RPMI7951 (cell line): ENCODE results near the gene BCO2. TPM values are rescaled to one million over a fixed set of nuclear protein-coding genes. Genes with fewer than 3 reads are reported as not detected.

Experiments
- DNase-seq: peaks from one replicate; pipeline ENCODE4 v3.0.0-alpha.2; 2012; ENCODE audit warnings: low read depth
- total RNA-seq: library from RNA; depleted of rRNA; stranded (reverse); fragments of >200 nt; shearing (Covaris generic); gene quantifications from 2 replicates; pipeline ENCODE4 v1.2.3, GENCODE V29; 2014; rRNA removed

Gene BCO2
- total RNA-seq, 1 experiment from 2014 or later = 0.24 TPM

DNA sequence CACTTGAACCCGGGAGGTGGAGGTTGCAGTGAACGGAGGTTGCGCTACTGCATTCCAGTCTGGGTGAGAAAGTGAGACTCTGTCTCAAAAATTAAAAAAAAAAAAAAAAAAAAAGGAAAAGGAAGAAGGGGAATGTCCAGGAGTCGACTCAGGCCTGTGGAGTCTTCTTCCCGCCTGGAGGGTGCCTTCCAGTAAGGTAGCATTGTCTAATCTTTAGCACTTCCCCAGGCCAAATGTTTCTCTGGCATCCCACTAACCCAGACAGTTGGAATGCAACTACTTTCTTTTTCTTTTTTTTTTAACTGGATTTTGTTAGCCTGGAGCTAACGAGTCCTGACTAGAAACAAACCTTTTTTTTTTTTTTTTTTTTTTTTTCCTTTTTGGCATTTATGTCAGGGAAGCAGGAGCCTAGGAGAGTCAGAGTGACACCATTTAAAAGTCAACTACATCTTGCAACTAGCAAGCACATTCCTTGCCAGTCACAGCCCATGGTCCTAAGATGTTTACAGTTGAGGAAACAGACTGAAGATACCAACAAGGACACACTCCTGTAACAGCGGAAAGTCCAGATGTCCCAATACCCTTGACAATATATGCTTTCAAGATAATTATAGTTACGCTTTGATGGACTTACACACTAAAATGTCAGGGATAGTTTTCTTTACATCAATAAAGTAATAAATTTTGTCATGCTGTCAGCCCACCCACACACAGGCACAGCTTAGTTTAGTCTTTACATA, 74.7 kb downstream of the BCO2 start:
- DNase-seq = peak; percentile 41

DNA sequence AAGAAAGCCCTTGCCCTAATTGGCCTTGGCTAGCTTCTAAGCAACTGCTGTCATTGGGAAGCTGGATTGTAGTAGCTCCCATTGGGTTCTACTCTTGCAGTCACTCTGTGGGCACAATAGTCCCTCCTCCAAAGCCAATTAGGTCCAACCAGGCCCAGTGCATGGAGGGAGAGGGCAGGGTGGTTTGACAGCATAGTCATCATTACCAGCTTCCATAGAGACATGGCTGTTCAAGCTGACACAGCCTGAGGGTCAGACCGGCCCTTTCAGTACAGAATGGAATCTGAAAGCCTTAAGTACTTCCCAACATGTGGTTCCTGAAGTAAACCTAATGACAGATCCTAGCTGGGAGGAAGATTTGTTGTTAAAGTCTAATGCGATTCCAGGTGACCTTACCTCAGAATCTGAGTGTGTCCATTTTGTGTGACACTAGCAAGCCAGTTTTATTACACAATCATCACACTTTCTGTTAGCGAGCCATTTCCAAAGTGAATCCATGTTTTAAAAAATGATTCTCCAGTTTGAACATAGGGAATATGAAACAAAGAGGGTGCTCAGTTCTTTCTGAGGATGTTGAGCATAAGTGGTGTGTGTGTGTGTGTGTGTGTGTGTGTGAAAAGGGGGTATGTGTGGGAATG, 78.4 kb downstream of the BCO2 start:
- peak; percentile 51 for DNase-seq

DNA sequence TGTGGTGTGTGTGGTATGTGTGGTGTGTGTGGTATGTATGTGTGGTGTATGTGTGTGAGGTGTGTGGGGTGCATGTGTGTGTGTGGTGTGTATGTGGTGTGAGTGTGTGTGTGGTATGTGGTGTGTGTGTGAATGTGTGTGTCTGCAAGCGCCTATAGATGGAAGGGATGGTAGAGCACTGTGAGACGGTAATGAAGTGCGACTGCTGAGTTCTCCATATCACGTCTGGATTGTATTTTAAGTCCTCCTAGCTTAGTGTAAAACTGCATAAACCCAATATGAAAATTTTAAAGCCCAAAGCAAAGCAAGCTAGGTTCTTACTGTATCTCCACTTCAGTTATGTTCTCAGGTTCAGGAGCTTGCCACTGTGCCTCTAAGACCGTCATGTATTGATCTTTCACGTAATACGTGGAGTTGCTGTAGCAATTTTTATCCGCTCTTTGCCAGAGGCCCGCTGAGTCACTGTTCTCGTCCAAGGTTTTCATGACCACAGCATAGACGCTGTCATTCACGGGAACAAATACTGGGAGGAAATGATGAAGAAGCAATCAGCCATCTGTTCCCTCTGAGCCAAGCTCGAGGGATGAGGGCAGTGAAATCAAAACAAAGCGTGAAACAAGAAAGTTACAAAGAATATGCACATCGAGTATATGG, 79.9 kb downstream of the BCO2 start:
- peak; percentile 84 for DNase-seq

DNA sequence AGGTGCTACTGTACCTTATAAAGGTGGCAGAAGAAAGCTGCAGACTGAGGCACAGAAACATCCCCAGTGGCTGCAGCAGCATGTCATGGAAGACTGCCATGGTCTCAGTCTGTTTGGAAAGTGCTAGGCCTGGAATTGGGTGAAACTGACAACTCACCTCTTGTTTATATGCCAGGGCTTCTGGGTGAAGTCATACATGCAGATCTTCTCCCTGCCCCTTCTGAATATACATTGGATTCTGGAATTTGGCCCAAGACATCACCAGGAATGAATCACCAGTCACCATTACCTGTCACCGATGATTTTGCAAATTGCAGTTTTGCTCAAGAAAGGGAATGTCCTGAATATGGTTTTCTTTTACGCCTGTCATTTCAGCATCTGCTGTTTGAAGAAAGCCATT, 85.2 kb downstream of the BCO2 start, which contains the start of gene PLET1:
TSS of gene PLET1 (minus strand) at position 371 of the 400 bp plus-strand sequence. CDS start at position 100, 271 bp downstream.
- no peak for DNase-seq

DNA sequence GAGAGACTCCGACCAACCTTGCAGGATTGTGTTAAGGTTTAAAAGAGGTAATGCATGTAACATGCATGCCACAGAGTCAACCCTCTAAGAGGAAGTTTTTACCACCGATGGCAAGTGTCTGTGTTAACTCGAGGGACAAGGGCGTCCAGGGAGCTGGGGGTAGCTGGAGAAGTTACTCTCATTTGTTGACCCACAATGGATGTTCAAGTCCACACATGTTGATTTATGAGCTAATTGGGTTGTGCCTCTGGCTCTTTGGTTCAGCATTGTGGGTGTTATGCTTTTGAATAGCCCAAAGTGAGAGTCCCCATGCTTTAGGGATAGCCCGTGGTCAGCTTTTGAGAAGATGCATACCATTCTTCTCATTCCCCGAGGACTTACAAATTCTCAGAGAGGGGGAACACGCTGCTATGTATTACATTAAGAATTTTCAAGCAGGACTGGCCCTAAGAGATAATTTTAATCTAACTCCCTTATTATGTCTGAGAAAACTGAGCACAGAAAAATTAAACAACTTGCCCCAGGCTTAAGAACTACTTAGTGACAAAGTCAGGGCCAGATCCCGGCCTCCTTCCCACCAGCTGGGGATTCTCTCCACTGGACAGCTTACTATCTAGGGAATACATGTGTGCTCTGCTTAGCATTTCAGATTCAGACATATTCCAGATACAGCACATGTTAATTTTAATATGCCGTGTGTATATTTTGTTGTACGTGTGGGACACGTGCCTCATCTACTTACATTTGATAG, 90.5 kb downstream of the BCO2 start:
- DNase-seq = no peak

DNA sequence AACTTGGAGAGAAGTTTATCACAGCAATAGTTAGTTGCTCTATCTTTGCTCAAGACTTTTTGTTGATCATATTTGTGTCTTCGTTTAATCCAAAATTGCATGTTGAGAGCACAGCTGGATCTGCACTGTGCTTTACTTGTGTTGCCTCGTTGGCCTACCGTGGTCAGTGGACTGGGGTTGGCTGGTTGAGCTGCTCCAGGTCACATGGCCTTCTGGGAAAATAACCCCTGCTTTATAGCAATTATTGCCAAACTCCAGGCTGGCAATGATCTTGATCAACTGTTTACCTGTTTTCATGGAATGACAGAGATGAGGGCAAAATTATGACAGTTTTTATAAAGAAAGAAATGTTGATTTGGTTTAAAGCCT, 91.1 kb downstream of the BCO2 start:
- DNase-seq = no peak

DNA sequence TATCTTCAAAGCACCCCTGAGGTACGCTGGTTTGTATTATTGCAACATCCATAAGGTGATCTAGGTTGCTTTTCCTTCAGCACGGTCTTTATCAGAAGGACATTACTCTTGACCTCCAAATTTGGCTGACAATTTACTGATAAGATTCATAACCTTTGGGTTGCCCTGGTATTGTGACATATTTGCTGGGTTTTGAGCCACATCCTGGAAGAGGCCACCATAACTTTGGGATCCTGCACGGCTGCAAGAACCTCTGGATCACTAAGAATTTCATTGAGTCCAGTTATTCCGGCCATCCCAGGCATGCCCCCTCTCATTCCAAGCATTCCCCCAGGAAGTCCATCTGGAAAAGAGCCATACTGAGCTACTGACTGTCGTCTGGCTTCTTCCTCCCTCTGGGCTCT, 91.9 kb downstream of the BCO2 start:
- no peak for DNase-seq

DNA sequence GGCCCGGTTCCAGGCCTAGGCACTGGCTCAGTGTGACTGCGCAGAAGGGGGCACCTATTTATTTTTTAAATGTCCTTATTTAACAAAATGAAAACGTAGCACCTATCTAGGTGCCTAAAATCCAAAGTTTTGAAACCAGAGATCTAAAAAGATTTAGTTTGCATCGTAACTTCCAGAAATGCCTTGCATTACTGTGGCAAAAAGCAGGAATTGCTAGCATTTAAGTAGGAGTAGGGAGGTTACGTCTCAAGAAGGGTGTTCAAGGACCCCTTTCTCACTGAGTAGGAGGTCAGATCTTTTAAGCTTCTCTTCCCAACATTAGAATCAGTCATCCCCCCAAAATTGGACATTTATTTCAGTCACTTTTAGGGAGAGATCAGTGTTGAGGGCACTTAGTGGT, 93.1 kb downstream of the BCO2 start:
- DNase-seq = no peak

Other genes starting within 250 kb of the BCO2 start
- 15.0 and 17.8 TPM in 2 replicates for gene DIXDC1, start 238.2 kb upstream of the BCO2 start, total RNA-seq
- 55.1 and 72.1 TPM in 2 replicates for gene DLAT, start 150.1 kb upstream of the BCO2 start, total RNA-seq
- 5.9 and 6.4 TPM in 2 replicates for gene PIH1D2, start 101.5 kb upstream of the BCO2 start, total RNA-seq
- 20.9 and 22.5 TPM in 2 replicates for gene NKAPD1, start 101.2 kb upstream of the BCO2 start, total RNA-seq
- gene TIMM8B, start 88.8 kb upstream of the BCO2 start, total RNA-seq = 116 and 120 TPM in 2 replicates
- gene SDHD, start 88.6 kb upstream of the BCO2 start, total RNA-seq = 275 and 281 TPM in 2 replicates
- not detected in 2 replicates for gene IL18, start 11.4 kb upstream of the BCO2 start, total RNA-seq
- gene TEX12, start 8.1 kb upstream of the BCO2 start, total RNA-seq = 0.29 and 0.48 TPM in 2 replicates
- gene PTS, start 50.9 kb downstream of the BCO2 start, total RNA-seq = 78.1 and 80.6 TPM in 2 replicates
- gene PLET1, start 85.3 kb downstream of the BCO2 start, total RNA-seq = not detected in 2 replicates